HCT116 (cell line): ENCODE data around the gene FIBP. TPM values are rescaled to one million over a fixed set of nuclear protein-coding genes. Genes with fewer than 3 reads are reported as not detected.

Experiments
- ATAC-seq: fragments of 200-7000 bp; cut with Tn5 transposase; 2 replicates; pipeline ENCODE4 v1.9.1; 2020; ENCODE audit warnings: mild to moderate bottlenecking, moderate library complexity
- BruUV-seq: library from RNA; stranded (reverse); fragments of 400-500 nt; replicated peaks from 2 replicates; lab custom pipeline; 2021; lab: Mats Ljungman, UMichigan
- CTCF ChIA-PET: fragments of 300-600 bp; sonication (Branson Sonifier 250); formaldehyde crosslinking; loops from one replicate; lab custom pipeline; 2021; ENCODE audit warnings: antibody characterized with exemption; lab: Charles Lee
- POLR2A ChIA-PET: fragments of 300-600, 350-600 bp; sonication (Branson Sonifier 250); formaldehyde crosslinking; loops from one replicate; lab custom pipeline; 2021; ENCODE audit warnings: antibody characterized with exemption; lab: Charles Lee
- RAD21 ChIA-PET, 2 experiments: fragments of 300-600 bp; sonication (Branson Sonifier 250); formaldehyde crosslinking; loops; one replicate each; lab custom pipeline; 2023; ENCODE audit warnings: low total read pairs in 2 of 2; ENCODE audit not compliant: uncharacterized antibody in 2 of 2, unreplicated experiment in 2 of 2, low non-redundant PET in 1 of 2; lab: Charles Lee
- DNase-seq: peaks from one replicate; pipeline ENCODE4 v3.0.0-alpha.2; 2010; ENCODE audit warnings: low read depth, low spot score
- H2AFZ ChIP-seq: fragments of 200-600 bp; shearing (Covaris generic), sonication (generic); 2 replicates; pipeline ENCODE4 v1.6.1; 2017; ENCODE audit warnings: low read depth, mixed run types, mixed read lengths, antibody characterized with exemption, low read length; ENCODE audit not compliant: poor library complexity, severe bottlenecking
- H3K27ac ChIP-seq: 2 replicates; pipeline ENCODE4 v1.5.1; 2012; ENCODE audit warnings: low read depth, low read length
- H3K27me3 ChIP-seq: fragments of 200-600 bp; sonication (generic); 2 replicates; pipeline ENCODE4 v1.6.1; 2016; ENCODE audit warnings: mixed run types, low read length, mixed read lengths; ENCODE audit not compliant: insufficient read depth
- H3K36me3 ChIP-seq, 2 experiments: fragments of 200-500 bp in 1 of 2; fragments of 200-600 bp in 1 of 2; sonication (Bioruptor generic) in 1 of 2; sonication (generic) in 1 of 2; 2 replicates each; pipeline versions ENCODE4 v1.5.1 to v1.6.1; 2014 to 2016; ENCODE audit warnings: low read length in 2 of 2, inconsistent platforms in 1 of 2, mixed read lengths in 1 of 2, mixed run types in 1 of 2; ENCODE audit not compliant: insufficient read depth in 2 of 2, control insufficient read depth in 1 of 2
- H3K4me1 ChIP-seq, 2 experiments: fragments of 200-600 bp in 1 of 2; sonication (generic) in 1 of 2; 2 replicates each; pipeline versions ENCODE4 v1.5.1 to v1.6.1; 2012 to 2017; ENCODE audit warnings: low read length in 2 of 2, inconsistent platforms in 1 of 2, mild to moderate bottlenecking in 1 of 2, mixed read lengths in 1 of 2, mixed run types in 1 of 2, moderate library complexity in 1 of 2; ENCODE audit not compliant: insufficient read depth in 2 of 2, control insufficient read depth in 1 of 2
- H3K4me2 ChIP-seq: fragments of 200-600 bp; sonication (generic); 2 replicates; pipeline ENCODE4 v1.6.1; 2017; ENCODE audit warnings: mixed run types, low read length, mixed read lengths
- H3K4me3 ChIP-seq, 2 experiments: fragments of 200-600 bp in 1 of 2; sonication (generic) in 1 of 2; replicated peaks in 1 of 2; 2 replicates each; pipeline ENCODE4 v1.5.1; 2011 to 2016; ENCODE audit warnings: low read length in 2 of 2, control low read depth in 1 of 2, low read depth in 1 of 2, mild to moderate bottlenecking in 1 of 2, mixed read lengths in 1 of 2, mixed run types in 1 of 2
- H3K79me2 ChIP-seq: fragments of 200-600 bp; sonication (generic); 2 replicates; pipeline ENCODE4 v1.6.1; 2017; ENCODE audit warnings: mild to moderate bottlenecking, mixed run types, low read length, moderate library complexity, mixed read lengths; ENCODE audit not compliant: insufficient read depth
- H3K9ac ChIP-seq: fragments of 200-600 bp; sonication (generic); 2 replicates; pipeline ENCODE4 v1.6.1; 2016; ENCODE audit warnings: low read length, mixed read lengths
- H3K9me2 ChIP-seq: fragments of 200-600 bp; sonication (generic), shearing (Covaris generic); 2 replicates; pipeline ENCODE4 v1.6.1; 2017; ENCODE audit warnings: mixed run types, mild to moderate bottlenecking, moderate library complexity; ENCODE audit not compliant: insufficient read depth
- H3K9me3 ChIP-seq, 2 experiments: fragments of 200-500 bp in 1 of 2; fragments of 200-600 bp in 1 of 2; sonication (Bioruptor generic) in 1 of 2; sonication (generic) in 1 of 2; 2 replicates each; pipeline ENCODE4 v1.6.1; 2014 to 2017; ENCODE audit warnings: low read length in 2 of 2, mixed read lengths in 2 of 2, inconsistent platforms in 1 of 2, low read depth in 1 of 2, mild to moderate bottlenecking in 1 of 2, mixed run types in 1 of 2, moderate library complexity in 1 of 2; ENCODE audit not compliant: control insufficient read depth in 1 of 2, insufficient read depth in 1 of 2
- H4K20me1 ChIP-seq: fragments of 200-600 bp; sonication (generic), shearing (Covaris generic); 2 replicates; pipeline ENCODE4 v1.6.1; 2017; ENCODE audit warnings: mixed run types, mild to moderate bottlenecking, moderate library complexity; ENCODE audit not compliant: insufficient read depth
- CBX3 ChIP-seq: IDR thresholded peaks from 2 replicates; pipeline ENCODE4 v1.6.1; 2012; ENCODE audit warnings: low read depth
- CEBPB ChIP-seq: IDR thresholded peaks from 2 replicates; pipeline ENCODE4 v1.6.1; 2012; ENCODE audit warnings: low read depth
- EZH2 ChIP-seq: fragments of 200-600 bp; sonication (generic); IDR thresholded peaks from 2 replicates; pipeline ENCODE4 v1.6.1; 2017; ENCODE audit warnings: antibody characterized with exemption, mixed run types
- EZH2phosphoT487 ChIP-seq: fragments of 200-600 bp; IDR thresholded peaks from 2 replicates; pipeline ENCODE4 v1.6.1; 2018; ENCODE audit warnings: antibody characterized with exemption, borderline replicate concordance
- FOSL1 ChIP-seq: IDR thresholded peaks from 2 replicates; pipeline ENCODE4 v1.6.1; 2012; ENCODE audit warnings: low read depth
- JUND ChIP-seq: IDR thresholded peaks from 2 replicates; pipeline ENCODE4 v1.6.1; 2012
- MAX ChIP-seq: IDR thresholded peaks from 2 replicates; pipeline ENCODE4 v1.6.1; 2012
- POLR2A ChIP-seq: IDR thresholded peaks from 2 replicates; pipeline ENCODE4 v1.7.0; 2011; ENCODE audit warnings: borderline replicate concordance; ENCODE audit not compliant: insufficient read depth, insufficient read length; ENCODE audit errors: extremely low read depth
- POLR2AphosphoS5 ChIP-seq: IDR thresholded peaks from 2 replicates; pipeline ENCODE4 v1.6.1; 2011; ENCODE audit warnings: mild to moderate bottlenecking, low read depth, low read length, moderate library complexity
- REST ChIP-seq: IDR thresholded peaks from 2 replicates; pipeline ENCODE4 v1.6.1; 2012; ENCODE audit warnings: low read depth
- SIN3A ChIP-seq: IDR thresholded peaks from 2 replicates; pipeline ENCODE4 v1.6.1; 2012; ENCODE audit warnings: low read depth
- SP1 ChIP-seq: IDR thresholded peaks from 2 replicates; pipeline ENCODE4 v1.6.1; 2012; ENCODE audit warnings: low read depth
- intact Hi-C: fragments of 100-400 bp; cut with micrococcal nuclease; formaldehyde crosslinking; loops from 2 replicates; pipeline ENCODE4 v1.10.0; 2022
- total RNA-seq: library from RNA; stranded (reverse); gene quantifications from one replicate; pipeline ENCODE4 v1.2.1, GENCODE V29; 2021; ENCODE audit not compliant: unreplicated experiment
- TF ChIP-seq, protein P1 (sequence below): IDR thresholded peaks from 2 replicates; pipeline ENCODE4 v1.6.1; 2012

Gene FIBP
- total RNA-seq, 1 experiment from 2014 or later: 96.0 TPM

GRCh38 chr11:65880844-65881421, 7.3 kb downstream of the FIBP start:
- no TSS peak for BruUV-seq
- ChIA-PET RAD21 (no interaction called here), POLR2A (no interaction called here), CTCF (no interaction called here)
- Histone ChIP-seq H3K9me2 (no peaks in the 10 kb centered on the region), H3K9me3 (no peaks in the 10 kb centered on the region), H3K4me3 (no peak overlapping the region), H3K4me2 (no peak overlapping the region), H3K4me1 (peaks cover 2 to 11% of the 10 kb centered on the region in 2 experiments; a peak in 3 of 4 replicates), H3K79me2 (peaks cover 22% of the 10 kb centered on the region; the same call in 1 of the 2 replicates), H4K20me1 (no peaks in the 10 kb centered on the region), H3K36me3 (peaks cover 5 to 36% of the 10 kb centered on the region in 2 experiments), H2AFZ (no peak overlapping the region), H3K27ac (no peak overlapping the region), H3K9ac (no peak overlapping the region), H3K27me3 (no peaks in the 10 kb centered on the region)
- no peak for DNase-seq
- ATAC-seq: no peak
- no peak for TF ChIP-seq POLR2A
- no peak for TF ChIP-seq JUND
- no peak for TF ChIP-seq EZH2
- intact Hi-C loops: no loop called here

DNA sequence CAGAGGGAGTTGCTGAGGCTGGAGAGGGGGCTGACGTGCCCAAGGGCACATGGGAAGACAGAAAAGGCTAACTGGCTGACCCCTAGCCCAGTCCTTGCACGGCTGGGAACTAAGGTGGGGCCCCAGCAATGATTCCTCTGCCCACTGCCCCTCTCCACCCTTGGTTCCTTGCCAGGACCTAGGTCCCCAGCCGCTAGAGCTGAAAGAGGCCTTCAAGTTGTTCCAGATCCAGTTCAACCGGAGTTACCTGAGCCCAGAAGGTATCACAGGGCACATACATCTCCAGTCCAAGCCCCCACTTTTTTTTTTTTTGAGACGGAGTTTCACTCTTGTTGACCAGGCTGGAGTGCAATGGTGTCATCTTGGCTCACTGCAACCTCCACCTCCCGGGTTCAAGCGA, 8.2 kb downstream of the FIBP start:
- no peak overlapping the region for H3K4me3 ChIP-seq
- TF ChIP-seq EZH2: no peak
- TF ChIP-seq MAX: no peak
- no peak for TF ChIP-seq JUND
- TF ChIP-seq EZH2phosphoT487: no peak
- TF ChIP-seq POLR2AphosphoS5: no peak
- TF ChIP-seq FOSL1: no peak
- TF ChIP-seq REST: no peak
- TF ChIP-seq SP1: no peak
- no peak for TF ChIP-seq SIN3A
- TF ChIP-seq CEBPB: no peak
- no peak for TF ChIP-seq CBX3
- TF ChIP-seq, protein P1, sequence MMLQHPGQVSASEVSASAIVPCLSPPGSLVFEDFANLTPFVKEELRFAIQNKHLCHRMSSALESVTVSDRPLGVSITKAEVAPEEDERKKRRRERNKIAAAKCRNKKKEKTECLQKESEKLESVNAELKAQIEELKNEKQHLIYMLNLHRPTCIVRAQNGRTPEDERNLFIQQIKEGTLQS: no peak
- ATAC-seq (no peak), DNase-seq (no peak)
- peaks cover 5 to 29% of the 10 kb centered on the region in 2 experiments; a peak in 2 of 4 replicates for H3K36me3 ChIP-seq
- no peak overlapping the region for H3K27ac ChIP-seq
- CTCF ChIA-PET: no interaction called here
- peaks cover 2 to 9% of the 10 kb centered on the region in 2 experiments; a peak in 3 of 4 replicates for H3K4me1 ChIP-seq
- no peaks in the 10 kb centered on the region for H3K9me3 ChIP-seq
- H3K79me2 ChIP-seq: peaks cover 15% of the 10 kb centered on the region; the same call in 1 of the 2 replicates
- no peak overlapping the region for H3K4me2 ChIP-seq
- H4K20me1 ChIP-seq: no peaks in the 10 kb centered on the region
- no peak overlapping the region for H3K9ac ChIP-seq
- intact Hi-C loops: no loop called here
- BruUV-seq: no TSS peak
- no peaks in the 10 kb centered on the region for H3K9me2 ChIP-seq
- H3K27me3 ChIP-seq: no peaks in the 10 kb centered on the region
- no peak overlapping the region for H2AFZ ChIP-seq
- POLR2A ChIA-PET: no interaction called here
- RAD21 ChIA-PET: no interaction called here
